Stromal cell of bone marrow (primary cell): ENCODE measurements around the gene ZNF629.
A peak's percentile ranks its signal among the peaks of the same experiment; 100 is the strongest.

Source experiments
- DNase-seq: peaks from one replicate; pipeline ENCODE4 v3.0.0-alpha.2; 2012; ENCODE audit warnings: low read depth

Gene ZNF629

DNA sequence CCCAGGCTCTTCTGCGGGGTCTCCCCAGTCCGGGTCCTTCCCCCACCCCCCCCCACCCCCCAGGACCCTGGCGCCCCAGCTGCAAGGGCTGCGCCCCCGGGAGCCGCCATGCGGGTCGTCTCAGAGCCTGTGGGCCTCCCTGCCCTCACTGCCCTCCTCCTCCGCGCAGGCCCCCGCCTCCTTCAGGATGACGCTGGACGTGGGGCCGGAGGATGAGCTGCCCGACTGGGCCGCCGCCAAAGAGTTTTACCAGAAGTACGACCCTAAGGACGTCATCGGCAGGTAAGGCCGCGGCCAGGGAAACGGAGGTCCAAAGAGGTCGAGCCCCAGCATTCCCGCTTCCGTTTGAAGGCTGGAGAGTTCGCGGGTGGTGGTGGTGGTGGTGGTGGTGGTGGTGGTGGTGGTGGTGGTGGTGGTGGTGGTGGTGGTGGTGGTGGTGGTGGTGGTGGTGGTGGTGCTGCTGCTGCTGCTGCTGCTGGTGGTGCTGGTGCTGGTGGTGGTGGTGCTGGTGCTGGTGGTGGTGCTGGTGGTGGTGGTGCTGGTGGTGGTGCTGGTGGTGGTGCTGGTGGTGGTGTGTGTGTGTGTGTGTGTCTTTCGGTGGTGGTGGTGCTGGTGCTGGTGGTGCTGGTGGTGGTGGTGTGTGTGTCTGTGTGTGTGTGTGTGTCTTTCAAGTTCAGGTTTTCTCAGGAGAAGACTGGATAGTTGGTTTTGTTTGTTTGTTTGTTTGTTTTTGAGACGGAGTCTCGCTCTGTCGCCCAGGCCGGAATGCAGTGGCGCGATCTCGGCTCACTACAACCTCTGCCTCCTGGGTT is 38.2 kb downstream of the ZNF629 start:
- no peak for DNase-seq

DNA sequence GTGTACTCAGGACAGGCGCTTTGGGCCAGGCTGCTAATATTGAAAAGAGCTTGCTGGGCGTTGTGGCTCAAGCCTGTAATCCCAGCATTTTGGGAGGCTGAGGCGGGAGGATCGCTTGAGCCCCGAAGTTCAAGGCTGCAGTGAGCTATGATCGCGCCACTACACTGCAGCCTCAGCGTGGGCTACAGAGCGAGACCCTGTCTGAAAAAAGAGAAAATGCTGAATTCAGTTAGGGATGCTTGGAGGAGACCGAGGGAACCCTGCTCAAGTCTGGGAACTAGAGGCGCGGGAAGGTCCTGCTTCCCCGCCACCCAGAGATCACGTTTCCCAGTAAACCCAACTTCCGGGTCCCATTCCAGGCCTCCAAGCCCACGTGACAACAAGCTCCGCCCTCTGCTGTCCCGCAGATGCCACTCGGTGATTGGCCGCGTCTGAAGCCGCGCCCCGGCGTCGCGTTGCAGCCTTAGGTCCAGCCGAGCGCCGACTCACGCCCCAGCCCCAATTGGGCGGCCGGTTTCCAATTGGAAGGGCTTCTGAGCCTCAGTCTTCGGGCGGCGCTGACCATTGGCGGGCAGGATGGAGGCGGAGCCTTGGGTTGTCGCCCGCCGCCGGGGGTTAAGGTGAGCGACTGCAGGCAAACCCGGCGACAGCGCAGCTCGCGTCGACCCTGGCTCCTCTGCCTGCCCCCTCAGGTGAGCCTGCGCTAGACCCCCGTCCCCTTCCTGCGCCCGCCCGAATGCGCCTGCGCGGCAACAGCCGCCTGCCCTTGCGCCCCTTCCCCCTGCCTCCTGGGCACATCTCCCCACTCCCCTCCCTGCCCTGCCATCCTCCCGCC is 39.0 kb downstream of the ZNF629 start, which contains the start of gene PHKG2:
Gene PHKG2, plus strand, starts transcription at position 627 of the 835 bp plus-strand sequence. CDS start 396 bp downstream, outside the sequence.
- peak; percentile 99 for DNase-seq

DNA sequence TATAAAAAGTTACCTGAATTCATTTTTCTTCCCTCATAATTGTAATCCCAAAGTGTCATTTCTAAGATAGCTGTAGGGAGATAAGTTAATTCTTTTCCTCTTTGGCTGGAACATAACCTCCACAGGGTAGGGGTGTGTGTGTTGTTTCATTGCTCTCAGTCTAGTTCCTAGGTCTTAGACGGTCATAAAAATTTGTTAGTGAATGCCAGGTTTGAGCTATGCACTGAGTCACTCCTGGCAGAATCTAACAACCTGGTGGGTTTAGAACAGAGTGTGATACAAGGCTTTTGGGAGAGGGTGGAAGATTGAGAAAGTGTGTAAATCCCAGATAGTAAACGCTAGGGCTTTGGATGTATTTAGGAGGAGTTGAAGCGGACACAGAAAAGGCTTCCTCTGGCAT is 39.7 kb downstream of the ZNF629 start:
- DNase-seq: no peak

DNA sequence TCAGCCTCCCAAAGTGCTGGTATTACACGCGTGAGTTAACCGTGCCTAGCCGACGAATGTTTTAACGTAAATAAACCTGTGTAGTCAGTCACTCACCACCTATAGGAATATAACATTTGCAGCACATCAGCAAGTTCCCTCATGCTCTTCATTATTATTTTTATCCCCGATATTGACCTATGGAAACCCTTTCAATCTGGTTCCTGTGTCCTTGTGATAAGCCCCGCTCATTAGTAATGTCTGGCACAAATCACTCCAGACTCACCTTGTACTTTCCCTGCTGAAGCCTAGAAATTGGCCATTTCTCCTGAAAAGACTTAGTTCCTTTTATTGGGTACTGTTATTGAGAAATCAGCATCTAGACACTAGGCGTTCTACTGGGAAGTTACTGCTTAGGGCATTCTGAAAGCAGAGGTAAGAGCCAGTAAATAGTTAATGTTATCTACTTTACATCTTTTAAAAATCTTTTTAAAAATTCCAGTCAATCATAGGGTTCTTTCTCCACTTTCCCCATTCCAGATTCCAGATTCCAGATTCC is 40.3 kb downstream of the ZNF629 start:
- DNase-seq: no peak

DNA sequence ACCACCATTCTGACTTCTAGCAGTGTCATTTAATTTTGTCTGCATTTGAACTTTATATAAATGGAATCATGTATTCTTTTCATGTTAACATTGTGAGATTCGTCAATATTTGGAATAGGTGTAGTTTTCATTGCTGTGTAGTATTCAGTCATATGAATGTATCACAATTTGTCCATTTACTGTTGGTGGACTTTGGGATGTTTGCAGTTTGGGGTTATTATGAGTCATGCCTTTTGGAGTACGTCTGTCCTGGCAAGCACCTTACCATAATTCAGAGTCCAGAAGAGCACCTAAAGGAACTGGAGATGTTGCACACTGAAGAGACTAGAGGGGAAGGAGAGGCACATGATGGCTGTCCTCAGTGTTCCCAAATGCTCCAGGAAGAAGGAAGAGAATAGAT is 41.9 kb downstream of the ZNF629 start:
- DNase-seq: no peak

GRCh38 chr16:30744183-30744582 is 42.8 kb downstream of the ZNF629 start:
- no peak for DNase-seq

- DNase-seq: no peak
Observed at GRCh38 chr16:30743716-30744115, 43.3 kb downstream of the ZNF629 start.

GRCh38 chr16:30741461-30741914 is 45.5 kb downstream of the ZNF629 start:
- DNase-seq: peak; percentile 33

DNA sequence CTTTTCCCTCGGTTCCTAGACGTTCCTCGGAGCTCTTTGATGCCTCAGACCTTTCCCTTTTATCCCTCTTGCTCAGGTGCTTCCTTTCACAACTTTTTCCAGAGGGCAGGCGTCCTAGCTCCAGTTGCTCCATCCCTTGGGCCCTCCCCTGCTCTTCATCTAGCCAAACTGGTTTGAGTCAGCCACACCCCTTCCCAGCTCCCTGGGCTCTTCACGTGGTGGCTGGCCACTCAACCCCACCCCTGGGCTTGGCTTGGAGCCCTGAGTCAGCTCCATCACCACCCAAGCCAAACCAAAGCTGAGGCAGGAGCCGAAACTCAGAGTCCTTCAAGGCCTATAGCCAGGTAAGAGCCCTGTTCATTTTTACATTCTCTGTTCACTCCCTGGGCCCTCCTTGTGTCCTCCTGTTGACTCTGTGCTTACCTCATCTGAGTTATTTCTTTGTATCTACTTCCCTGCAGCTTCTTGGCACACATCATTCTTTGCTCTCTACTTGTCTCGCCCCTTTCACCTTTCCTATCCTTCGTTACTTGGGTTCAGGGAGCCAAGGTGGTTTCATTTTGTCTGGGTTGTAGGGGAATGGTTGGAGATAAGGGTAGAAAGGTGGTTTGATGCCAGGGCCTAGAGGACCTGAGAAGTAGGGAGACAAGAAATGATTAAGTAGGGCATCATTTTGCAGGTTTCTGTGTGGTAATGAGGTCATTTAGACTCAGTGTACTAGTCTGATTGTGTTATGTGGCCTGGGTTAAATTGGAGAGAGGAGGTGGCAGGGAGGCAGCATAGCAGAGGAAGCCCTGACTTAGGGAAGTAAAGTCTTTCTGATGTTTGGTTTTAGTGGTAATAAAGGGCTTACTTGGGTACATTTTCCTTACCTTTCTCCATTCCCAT is 46.4 kb downstream of the ZNF629 start:
- peak; percentile 89 for DNase-seq

GRCh38 chr16:30738984-30739951 is 47.7 kb downstream of the ZNF629 start:
- DNase-seq: no peak

GRCh38 chr16:30737794-30738648 is 49.0 kb downstream of the ZNF629 start:
- DNase-seq: no peak

DNA sequence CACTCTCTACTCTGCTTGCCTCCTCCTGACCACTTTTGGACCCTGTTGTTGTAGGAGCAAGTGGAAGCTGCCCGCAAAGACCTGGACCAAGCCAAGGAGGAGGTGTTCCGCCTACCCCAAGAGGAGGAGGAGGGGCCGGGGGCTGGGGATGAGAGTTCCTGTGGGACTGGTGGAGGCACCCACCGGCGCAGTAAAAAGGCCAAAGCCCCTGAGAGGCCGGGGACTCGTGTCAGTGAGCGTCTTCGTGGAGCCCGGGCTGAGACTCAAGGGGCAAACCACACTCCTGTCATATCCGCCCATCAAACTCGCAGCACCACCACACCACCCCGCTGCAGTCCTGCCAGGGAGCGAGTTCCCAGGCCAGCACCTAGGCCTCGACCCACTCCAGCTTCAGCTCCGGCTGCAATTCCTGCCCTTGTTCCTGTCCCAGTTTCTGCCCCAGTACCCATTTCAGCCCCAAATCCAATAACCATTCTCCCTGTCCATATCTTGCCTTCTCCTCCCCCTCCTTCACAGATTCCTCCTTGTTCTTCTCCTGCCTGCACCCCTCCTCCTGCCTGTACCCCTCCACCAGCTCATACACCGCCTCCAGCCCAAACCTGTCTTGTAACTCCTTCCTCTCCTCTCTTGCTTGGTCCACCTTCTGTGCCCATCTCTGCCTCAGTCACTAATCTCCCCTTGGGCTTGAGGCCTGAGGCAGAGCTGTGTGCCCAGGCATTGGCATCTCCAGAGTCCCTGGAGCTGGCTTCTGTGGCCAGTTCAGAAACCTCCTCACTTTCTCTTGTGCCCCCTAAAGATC is 49.8 kb downstream of the ZNF629 start:
- DNase-seq: no peak

- no peak for DNase-seq
Observed at GRCh38 chr16:30731411-30731810, 55.6 kb downstream of the ZNF629 start.

GRCh38 chr16:30728899-30729672 is 57.9 kb downstream of the ZNF629 start:
- DNase-seq: no peak
